Stimulated activated CD8-positive, alpha-beta memory T cell treated with anti-CD3 and anti-CD28 coated beads, Interleukin-15, amount 100 ng/mL, for 1 hour (primary cell): ENCODE measurements around the gene SSX7.
"Not testable (repeated sequence)": the region's sequence is repeated elsewhere in the genome, so short reads cannot be mapped to it uniquely, and the experiment has no call there.

Experiments
- DNase-seq: peaks from one replicate; pipeline ENCODE4 v3.0.0-alpha.2; 2020; ENCODE audit warnings: low read depth

SSX7 gene

DNA sequence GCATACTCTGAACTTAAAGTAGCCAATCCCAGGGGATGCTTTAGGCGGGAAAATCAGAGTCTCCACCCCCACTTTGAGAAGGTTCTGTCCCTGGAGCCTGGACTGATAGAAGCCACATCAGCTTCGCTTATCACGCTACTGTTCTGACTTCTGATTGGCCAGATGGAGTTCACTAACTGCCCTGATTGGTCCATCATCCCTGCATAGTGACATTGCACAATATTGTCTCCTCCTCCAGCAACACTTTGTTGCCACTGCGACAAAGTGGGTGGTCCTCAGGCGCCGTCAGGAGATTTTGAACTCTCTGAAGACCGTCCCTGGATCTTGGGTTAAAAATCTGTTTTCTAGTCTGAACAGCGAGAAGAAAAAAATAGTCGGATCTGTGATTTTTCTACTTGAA lies at the start of gene SSX7:
Gene SSX7, minus strand, starts transcription at position 101 of the 400 bp plus-strand sequence. CDS start 1,428 bp downstream, outside the sequence.
- DNase-seq, result not testable (repeated sequence)

- DNase-seq, result not testable (repeated sequence)
These were observed 37.3 kb upstream of the SSX7 start for GRCh38 chrX:52692034-52692433.

DNA sequence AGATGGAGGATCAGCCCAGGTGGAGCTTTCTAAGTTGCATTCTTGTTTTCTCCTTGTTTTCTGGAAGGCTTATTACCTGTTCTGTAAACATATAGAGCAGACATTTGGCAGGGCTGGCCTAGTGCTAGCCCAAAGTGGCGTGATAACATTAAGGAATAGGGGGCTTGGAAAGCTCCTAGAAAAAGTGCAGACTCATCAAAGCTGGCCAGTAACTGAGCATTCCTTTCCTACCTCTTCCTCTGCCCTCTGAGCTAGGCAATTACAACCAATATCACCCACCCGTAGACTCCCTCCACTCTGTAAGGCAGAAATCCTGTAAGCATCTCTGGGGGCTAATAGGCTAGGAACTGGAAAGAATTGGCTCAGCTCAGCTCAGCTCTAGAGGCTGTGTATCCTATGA lies 7.5 kb upstream of the SSX7 start:
- DNase-seq, result not testable (repeated sequence)

DNA sequence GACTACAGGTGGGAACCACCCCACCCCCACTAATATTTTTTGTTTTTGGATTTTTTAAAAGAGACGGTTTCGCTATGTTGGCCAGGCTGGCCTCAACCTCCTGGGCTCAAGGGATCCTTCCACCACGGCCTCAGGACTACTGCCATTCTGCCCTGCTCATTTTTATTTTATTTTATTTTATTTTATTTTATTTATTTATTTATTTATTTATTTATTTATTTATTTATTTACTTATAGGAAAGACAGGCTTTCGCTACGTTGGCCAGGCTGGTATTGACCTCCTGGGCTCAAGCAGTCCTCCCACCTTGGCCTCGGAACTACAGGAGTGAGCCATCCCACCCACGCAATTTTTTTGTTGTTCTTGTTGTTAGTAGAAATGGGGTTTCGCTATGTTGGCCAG lies 775 bp upstream of the SSX7 start:
- not testable (repeated sequence) for DNase-seq

- DNase-seq, result not testable (repeated sequence)
These were observed 4.0 kb downstream of the SSX7 start for GRCh38 chrX:52650676-52651075.

DNA sequence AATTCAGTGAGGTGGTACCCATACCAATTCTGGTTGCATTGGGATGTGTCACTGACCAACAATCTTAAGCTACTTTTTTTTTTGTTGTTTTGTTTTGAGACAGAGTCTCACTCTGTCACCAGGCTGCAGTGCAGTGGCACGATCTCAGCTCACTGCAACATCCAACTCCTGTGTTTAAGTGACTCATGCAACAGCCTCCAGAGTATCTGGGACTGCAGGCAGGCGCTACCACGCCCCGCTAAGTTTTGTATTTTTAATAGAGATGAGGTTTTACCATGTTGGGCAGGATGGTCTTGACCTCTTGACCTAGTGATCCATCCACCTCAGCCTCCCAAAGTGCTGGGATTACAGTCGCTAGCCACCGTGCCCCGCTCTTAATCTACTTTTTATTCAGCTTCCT lies 5.7 kb downstream of the SSX7 start:
- DNase-seq, result not testable (repeated sequence)

GRCh38 chrX:52628483-52628882 lies 26.2 kb downstream of the SSX7 start:
- not testable (repeated sequence) for DNase-seq

GRCh38 chrX:52620661-52621060 lies 34.0 kb downstream of the SSX7 start:
- not testable (repeated sequence) for DNase-seq

DNA sequence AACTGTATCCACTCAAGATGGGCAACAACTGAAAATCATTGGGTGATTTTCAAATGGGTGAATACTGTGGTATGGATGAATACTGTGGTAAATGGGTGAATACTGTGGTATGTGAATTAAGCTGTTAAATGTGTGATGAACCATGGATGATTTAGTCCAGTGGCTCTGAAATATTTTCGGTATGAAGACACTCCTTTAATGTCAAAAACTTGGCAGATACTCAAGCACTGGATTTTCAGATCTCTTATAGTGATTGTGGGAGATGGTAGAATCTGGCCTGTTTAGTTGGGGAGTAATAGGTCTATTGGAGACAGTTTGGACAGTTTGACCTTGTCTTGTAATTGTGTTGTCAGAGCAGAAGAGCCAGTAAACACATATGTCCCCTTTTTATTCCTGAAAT lies 45.7 kb downstream of the SSX7 start:
- DNase-seq, result no peak

DNA sequence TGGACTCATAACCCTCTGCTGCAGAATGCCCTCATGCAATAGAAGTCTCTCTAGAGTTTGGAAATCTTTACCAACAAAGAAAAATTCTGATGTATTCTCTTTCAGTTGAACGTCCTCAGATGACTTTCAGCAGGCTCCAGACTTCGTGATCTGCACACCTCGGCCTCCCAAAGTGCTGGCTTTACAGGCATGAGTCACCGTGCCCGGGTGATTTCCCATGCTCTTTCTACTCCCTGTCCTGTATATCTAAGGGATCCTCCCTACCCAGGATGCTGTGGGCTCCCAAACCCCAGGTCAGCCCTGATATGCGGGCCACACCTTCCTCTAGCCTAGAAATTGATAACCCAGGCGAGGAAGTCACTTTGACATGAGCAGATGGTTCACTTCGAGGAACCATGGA lies 51.5 kb downstream of the SSX7 start:
- DNase-seq, result not testable (repeated sequence)

DNA sequence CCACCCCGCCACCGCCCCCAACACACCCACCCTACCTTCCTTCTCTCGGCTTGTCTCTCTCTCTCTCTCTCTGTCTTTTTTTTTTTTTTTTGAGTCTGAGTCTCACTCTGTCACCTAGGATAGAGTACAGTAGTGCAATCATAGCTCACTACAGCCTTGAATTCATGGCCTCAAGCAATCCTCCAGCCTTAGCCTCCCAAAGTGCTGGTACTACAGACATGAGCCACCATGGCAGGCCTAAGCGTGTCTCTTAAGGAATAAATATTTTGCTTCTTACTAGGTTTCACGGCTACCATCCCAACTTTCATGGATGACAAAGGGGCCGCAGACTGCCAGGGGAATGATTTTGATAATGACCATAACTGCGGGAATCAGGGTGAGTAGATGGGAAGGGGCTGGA lies 55.8 kb downstream of the SSX7 start:
- DNase-seq, result no peak

DNA sequence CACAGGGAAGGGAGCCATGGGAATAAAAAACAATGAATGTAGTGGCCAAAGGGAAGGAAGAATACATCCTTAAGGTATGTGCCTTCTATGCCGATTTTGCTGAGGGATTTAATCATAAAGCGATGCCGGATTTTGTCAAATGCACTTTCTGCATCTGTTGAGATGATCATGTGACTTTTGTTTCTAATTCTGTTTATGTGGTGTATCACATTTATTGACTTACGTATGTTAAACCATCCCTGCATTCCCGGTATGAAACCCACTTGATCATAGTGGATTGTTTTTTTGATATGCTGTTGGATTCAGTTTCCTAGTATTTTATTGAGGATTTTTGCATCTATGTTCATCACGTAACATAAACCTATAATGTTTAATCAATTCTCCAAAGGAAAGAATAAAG lies 60.0 kb downstream of the SSX7 start:
- DNase-seq, result no peak
